Osteoblast (primary cell): ENCODE data around the gene UNCX. TPM values are rescaled to one million over a fixed set of nuclear protein-coding genes. Genes with fewer than 3 reads are reported as not detected.
"Not testable (repeated sequence)": the region's sequence is repeated elsewhere in the genome, so short reads cannot be mapped to it uniquely, and the experiment has no call there.

Experiments
- DNase-seq: peaks from one replicate; pipeline ENCODE4 v3.0.0; 2011; ENCODE audit warnings: low spot score, mixed read lengths; ENCODE audit not compliant: insufficient read length; ENCODE audit errors: missing footprints
- H2AFZ ChIP-seq: 2 replicates; pipeline ENCODE4 v1.6.0; 2011; ENCODE audit warnings: mild to moderate bottlenecking, low read length
- H3K27ac ChIP-seq: 2 replicates; pipeline ENCODE4 v1.5.1; 2011; ENCODE audit warnings: mild to moderate bottlenecking, low read depth, low read length, moderate library complexity
- H3K27me3 ChIP-seq: 2 replicates; pipeline ENCODE4 v1.6.0; 2012; ENCODE audit warnings: mild to moderate bottlenecking, control low read depth, inconsistent platforms, low read length, moderate library complexity; ENCODE audit not compliant: insufficient read depth
- H3K36me3 ChIP-seq: 2 replicates; pipeline ENCODE4 v1.5.1; 2011; ENCODE audit warnings: mild to moderate bottlenecking, low read length, control low read depth, moderate library complexity; ENCODE audit not compliant: insufficient read depth
- H3K4me1 ChIP-seq: 2 replicates; pipeline ENCODE4 v1.5.1; 2011; ENCODE audit warnings: mild to moderate bottlenecking, low read length, control low read depth, moderate library complexity; ENCODE audit not compliant: insufficient read depth
- H3K4me2 ChIP-seq: 2 replicates; pipeline ENCODE4 v1.6.0; 2011; ENCODE audit warnings: mild to moderate bottlenecking, low read length; ENCODE audit not compliant: insufficient read depth
- H3K4me3 ChIP-seq: fragments of 200-600 bp; sonication (generic); 3 replicates; pipeline ENCODE4 v1.5.1; 2012; ENCODE audit warnings: mild to moderate bottlenecking, low read length, inconsistent platforms; ENCODE audit not compliant: insufficient read depth
- H3K79me2 ChIP-seq: 2 replicates; pipeline ENCODE4 v1.6.0; 2012; ENCODE audit warnings: mild to moderate bottlenecking, low read length, control low read depth, inconsistent platforms; ENCODE audit not compliant: insufficient read depth
- H3K9me3 ChIP-seq: 2 replicates; pipeline ENCODE4 v1.5.1; 2011; ENCODE audit warnings: low read depth, low read length, control low read depth
- H4K20me1 ChIP-seq: 2 replicates; pipeline ENCODE4 v1.6.0; 2012; ENCODE audit warnings: mild to moderate bottlenecking, low read length, control low read depth; ENCODE audit not compliant: insufficient read depth
- total RNA-seq: library from RNA; depleted of rRNA; stranded (reverse); fragments of >200 nt; gene quantifications from 2 replicates; pipeline ENCODE4 v1.2.3, GENCODE V29; 2012
- TF ChIP-seq, protein P1 (sequence below): IDR thresholded peaks from 2 replicates; pipeline ENCODE4 v1.5.1; 2011; ENCODE audit warnings: mild to moderate bottlenecking, low read depth, low read length, moderate library complexity; ENCODE audit errors: extremely low read depth

The UNCX gene
- total RNA-seq, 1 donor, result not detected

GRCh38 chr7:1259621-1260243, 27.1 kb downstream of the UNCX start:
- H3K36me3 ChIP-seq, result no peaks in the 10 kb centered on the region
- no peaks in the 10 kb centered on the region for H3K4me1 ChIP-seq
- no peak overlapping the region for H3K4me2 ChIP-seq
- H3K79me2 ChIP-seq, result no peaks in the 10 kb centered on the region
- H2AFZ ChIP-seq, result no peak overlapping the region
- peaks cover 31% of the 10 kb centered on the region for H3K27me3 ChIP-seq
- no peaks in the 10 kb centered on the region for H4K20me1 ChIP-seq
- H3K4me3 ChIP-seq, result no peak overlapping the region
- H3K27ac ChIP-seq, result no peak overlapping the region
- TF ChIP-seq, protein P1, sequence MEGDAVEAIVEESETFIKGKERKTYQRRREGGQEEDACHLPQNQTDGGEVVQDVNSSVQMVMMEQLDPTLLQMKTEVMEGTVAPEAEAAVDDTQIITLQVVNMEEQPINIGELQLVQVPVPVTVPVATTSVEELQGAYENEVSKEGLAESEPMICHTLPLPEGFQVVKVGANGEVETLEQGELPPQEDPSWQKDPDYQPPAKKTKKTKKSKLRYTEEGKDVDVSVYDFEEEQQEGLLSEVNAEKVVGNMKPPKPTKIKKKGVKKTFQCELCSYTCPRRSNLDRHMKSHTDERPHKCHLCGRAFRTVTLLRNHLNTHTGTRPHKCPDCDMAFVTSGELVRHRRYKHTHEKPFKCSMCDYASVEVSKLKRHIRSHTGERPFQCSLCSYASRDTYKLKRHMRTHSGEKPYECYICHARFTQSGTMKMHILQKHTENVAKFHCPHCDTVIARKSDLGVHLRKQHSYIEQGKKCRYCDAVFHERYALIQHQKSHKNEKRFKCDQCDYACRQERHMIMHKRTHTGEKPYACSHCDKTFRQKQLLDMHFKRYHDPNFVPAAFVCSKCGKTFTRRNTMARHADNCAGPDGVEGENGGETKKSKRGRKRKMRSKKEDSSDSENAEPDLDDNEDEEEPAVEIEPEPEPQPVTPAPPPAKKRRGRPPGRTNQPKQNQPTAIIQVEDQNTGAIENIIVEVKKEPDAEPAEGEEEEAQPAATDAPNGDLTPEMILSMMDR, result no peak
- H3K9me3 ChIP-seq, result no peaks in the 10 kb centered on the region
- no peak for DNase-seq

- H3K4me3 ChIP-seq, result no peak overlapping the region
- TF ChIP-seq, protein P1, result no peak
- no peaks in the 10 kb centered on the region for H3K36me3 ChIP-seq
- no peaks in the 10 kb centered on the region for H3K79me2 ChIP-seq
- no peak for DNase-seq
- H3K27ac ChIP-seq, result no peak overlapping the region
- peaks cover 34% of the 10 kb centered on the region for H3K27me3 ChIP-seq
- H4K20me1 ChIP-seq, result no peaks in the 10 kb centered on the region
- H3K4me2 ChIP-seq, result no peak overlapping the region
- H3K9me3 ChIP-seq, result no peaks in the 10 kb centered on the region
- H3K4me1 ChIP-seq, result no peaks in the 10 kb centered on the region
- no peak overlapping the region for H2AFZ ChIP-seq
These were observed 27.6 kb downstream of the UNCX start for GRCh38 chr7:1260244-1260635.

GRCh38 chr7:1261036-1261435, 28.4 kb downstream of the UNCX start:
- peaks cover 35% of the 10 kb centered on the region for H3K27me3 ChIP-seq
- H3K4me3 ChIP-seq, H3K36me3 ChIP-seq, DNase-seq, H3K4me1 ChIP-seq, H3K79me2 ChIP-seq, H3K27ac ChIP-seq, H2AFZ ChIP-seq, H3K4me2 ChIP-seq, H4K20me1 ChIP-seq, H3K9me3 ChIP-seq: not testable (repeated sequence)

DNA sequence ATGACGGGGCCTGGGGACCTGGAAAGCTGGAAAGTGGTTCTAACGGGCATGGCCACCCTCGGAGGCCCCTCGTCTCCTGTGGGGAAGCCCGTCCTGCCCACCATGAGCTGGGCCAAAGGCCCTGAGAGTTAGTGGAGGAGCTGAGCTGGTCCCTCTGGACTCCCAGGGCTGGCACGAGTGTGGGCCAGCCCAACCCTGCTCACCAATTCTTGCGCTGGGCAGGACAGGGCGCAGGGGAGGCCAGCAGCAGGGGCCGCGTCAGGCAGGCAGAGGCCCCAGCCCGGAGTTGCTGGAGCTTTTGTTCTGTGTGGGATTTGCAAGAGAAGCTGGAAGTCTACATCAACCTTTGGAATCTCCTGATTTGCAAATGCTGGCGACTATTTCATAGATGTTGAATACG, 29.8 kb downstream of the UNCX start:
- Histone ChIP-seq H4K20me1 (no peaks in the 10 kb centered on the region), H3K4me3 (no peak overlapping the region), H3K27me3 (peaks cover 29% of the 10 kb centered on the region), H3K9me3 (no peaks in the 10 kb centered on the region), H3K36me3 (no peaks in the 10 kb centered on the region), H3K4me2 (no peak overlapping the region), H3K4me1 (no peaks in the 10 kb centered on the region), H3K27ac (no peak overlapping the region), H2AFZ (no peak overlapping the region), H3K79me2 (no peaks in the 10 kb centered on the region)
- DNase-seq, result no peak
- TF ChIP-seq, protein P1, result no peak
